H1 (cell line): ENCODE data around the gene NUMB. TPM values are rescaled to one million over a fixed set of nuclear protein-coding genes. Genes with fewer than 3 reads are reported as not detected.

Experiments used
- CTCF ChIA-PET: fragments of 300-600 bp; sonication (Branson Sonifier 250); formaldehyde crosslinking; loops from one replicate; lab custom pipeline; 2021; ENCODE audit not compliant: partially characterized antibody; lab: Charles Lee
- POLR2A ChIA-PET: fragments of 300-600 bp; sonication (Branson Sonifier 250); formaldehyde crosslinking; loops from one replicate; lab custom pipeline; 2021; ENCODE audit warnings: inconsistent platforms; ENCODE audit not compliant: partially characterized antibody; lab: Charles Lee
- DNase-seq, 2 experiments: peaks; one replicate each; pipeline versions ENCODE4 v3.0.0 to v3.0.0-alpha.2; 2010 to 2022; ENCODE audit warnings: low spot score in 2 of 2, low read depth in 1 of 2, mixed read lengths in 1 of 2
- FAIRE-seq: peaks from 2 replicates; lab custom pipeline; 2011; peaks lifted over from hg19 to GRCh38; lab: Jason Lieb, UNC
- H2AFZ ChIP-seq: 2 replicates; pipeline ENCODE4 v1.8.1; 2012; ENCODE audit warnings: low read length, inconsistent platforms
- H2AK5ac ChIP-seq: 2 replicates; pipeline ENCODE4 v1.6.1; 2013; ENCODE audit warnings: low read depth, low read length
- H2BK120ac ChIP-seq: replicated peaks from 2 replicates; pipeline ENCODE3; 2013; ENCODE audit warnings: low read depth, low read length, inconsistent platforms
- H2BK12ac ChIP-seq: 2 replicates; pipeline ENCODE4 v1.6.1; 2013; ENCODE audit warnings: low read depth, low read length
- H2BK15ac ChIP-seq: 2 replicates; pipeline ENCODE4 v1.6.1; 2013; ENCODE audit warnings: low read length
- H2BK20ac ChIP-seq: 2 replicates; pipeline ENCODE4 v1.6.1; 2013; ENCODE audit warnings: low read length
- H2BK5ac ChIP-seq: 2 replicates; pipeline ENCODE4 v1.6.1; 2013; ENCODE audit warnings: low read depth, low read length
- H3K14ac ChIP-seq: 2 replicates; pipeline ENCODE4 v1.6.1; 2013; ENCODE audit warnings: inconsistent platforms; ENCODE audit not compliant: insufficient read length
- H3K18ac ChIP-seq: 2 replicates; pipeline ENCODE4 v1.6.1; 2013; ENCODE audit warnings: low read length; ENCODE audit errors: extremely low read depth
- H3K23ac ChIP-seq: 2 replicates; pipeline ENCODE4 v1.6.1; 2013; ENCODE audit warnings: inconsistent platforms; ENCODE audit not compliant: insufficient read length
- H3K23me2 ChIP-seq: 2 replicates; pipeline ENCODE4 v1.6.1; 2013; ENCODE audit warnings: low read depth, low read length
- H3K27ac ChIP-seq: 2 replicates; pipeline ENCODE4 v1.6.1; 2011; ENCODE audit warnings: low read depth, low read length, inconsistent platforms
- H3K27me3 ChIP-seq, 4 experiments: replicated peaks in 1 of 4; 1 replicate in 1 of 4; 2 replicates in 3 of 4; pipeline versions ENCODE4 v1.6.1 to v1.8.1; 2011 to 2013; ENCODE audit warnings: low read length in 3 of 4, mild to moderate bottlenecking in 3 of 4, inconsistent platforms in 2 of 4, mixed read lengths in 2 of 4, moderate library complexity in 1 of 4; ENCODE audit not compliant: control insufficient read depth in 3 of 4, insufficient read depth in 3 of 4; ENCODE audit errors: extremely low read depth in 1 of 4
- H3K36me3 ChIP-seq, 4 experiments: 2 replicates each; pipeline versions ENCODE4 v1.6.1 to v1.8.1; 2011 to 2013; ENCODE audit warnings: mild to moderate bottlenecking in 4 of 4, low read length in 3 of 4, moderate library complexity in 2 of 4, control low read depth in 1 of 4, inconsistent platforms in 1 of 4; ENCODE audit not compliant: insufficient read depth in 4 of 4, control insufficient read depth in 2 of 4
- H3K4ac ChIP-seq: replicated peaks from 2 replicates; pipeline ENCODE3; 2013; ENCODE audit warnings: low read length, low read depth, mixed read lengths, inconsistent platforms; ENCODE audit not compliant: insufficient read length
- H3K4me1 ChIP-seq, 4 experiments: replicated peaks in 1 of 4; 1 replicate in 1 of 4; 2 replicates in 3 of 4; pipeline versions ENCODE4 v1.6.1 to v1.8.1; 2011 to 2013; ENCODE audit warnings: low read length in 3 of 4, inconsistent platforms in 2 of 4, mixed read lengths in 1 of 4; ENCODE audit not compliant: insufficient read depth in 4 of 4, control insufficient read depth in 3 of 4
- H3K4me2 ChIP-seq, 2 experiments: 2 replicates each; pipeline versions ENCODE4 v1.6.1 to v1.8.1; 2011 to 2013; ENCODE audit warnings: low read depth in 2 of 2, low read length in 2 of 2, control low read depth in 1 of 2, inconsistent platforms in 1 of 2, mild to moderate bottlenecking in 1 of 2; ENCODE audit not compliant: insufficient read depth in 1 of 2
- H3K4me3 ChIP-seq, 4 experiments: fragments of 200-600, 300-600 bp in 1 of 4; sonication (generic), shearing (Covaris generic), sonication (Bioruptor Twin) in 1 of 4; 2 replicates each; pipeline versions ENCODE4 v1.5.1 to v1.8.1; 2011 to 2016; ENCODE audit warnings: low read length in 4 of 4, low read depth in 3 of 4, control low read depth in 2 of 4, inconsistent platforms in 2 of 4, mild to moderate bottlenecking in 2 of 4, mixed read lengths in 1 of 4, moderate library complexity in 1 of 4; ENCODE audit not compliant: insufficient read depth in 2 of 4; ENCODE audit errors: extremely low read depth in 1 of 4
- H3K56ac ChIP-seq: replicated peaks from 2 replicates; pipeline ENCODE3; 2013; ENCODE audit warnings: low read depth, mild to moderate bottlenecking, mixed read lengths, low read length, inconsistent platforms; ENCODE audit not compliant: insufficient read length
- H3K79me1 ChIP-seq: 2 replicates; pipeline ENCODE4 v1.6.1; 2013; ENCODE audit warnings: low read depth, low read length, control low read depth
- H3K79me2 ChIP-seq, 2 experiments: 2 replicates each; pipeline versions ENCODE4 v1.6.1 to v1.8.1; 2012 to 2013; ENCODE audit warnings: low read length in 2 of 2, mild to moderate bottlenecking in 2 of 2, inconsistent platforms in 1 of 2; ENCODE audit not compliant: insufficient read depth in 2 of 2, control insufficient read depth in 1 of 2
- H3K9ac ChIP-seq, 4 experiments: replicated peaks in 1 of 4; 1 replicate in 1 of 4; 2 replicates in 3 of 4; pipeline versions ENCODE4 v1.6.1 to v1.8.1; 2011 to 2013; ENCODE audit warnings: low read depth in 3 of 4, low read length in 3 of 4, control low read depth in 2 of 4, mild to moderate bottlenecking in 2 of 4, moderate library complexity in 2 of 4, inconsistent platforms in 1 of 4; ENCODE audit errors: extremely low read depth in 1 of 4
- H3K9me3 ChIP-seq, 2 experiments: 2 replicates each; pipeline versions ENCODE4 v1.6.1 to v1.8.1; 2012 to 2013; ENCODE audit warnings: mild to moderate bottlenecking in 2 of 2, moderate library complexity in 2 of 2, control low read depth in 1 of 2, inconsistent platforms in 1 of 2, low read depth in 1 of 2, low read length in 1 of 2, mixed read lengths in 1 of 2; ENCODE audit not compliant: insufficient read depth in 2 of 2
- H4K20me1 ChIP-seq, 2 experiments: replicated peaks in 1 of 2; 2 replicates each; pipeline versions ENCODE3 to v1.8.1; 2011 to 2013; ENCODE audit warnings: inconsistent platforms in 2 of 2, low read length in 2 of 2, mild to moderate bottlenecking in 1 of 2; ENCODE audit not compliant: insufficient read depth in 2 of 2, control insufficient read depth in 1 of 2
- H4K5ac ChIP-seq: 2 replicates; pipeline ENCODE4 v1.6.1; 2013; ENCODE audit warnings: low read length, low read depth, mixed read lengths, inconsistent platforms; ENCODE audit not compliant: insufficient read length
- H4K8ac ChIP-seq: 2 replicates; pipeline ENCODE4 v1.8.0; 2013; ENCODE audit warnings: mild to moderate bottlenecking, moderate library complexity, low read length, inconsistent platforms; ENCODE audit not compliant: insufficient read depth; ENCODE audit errors: extremely low read depth
- H4K91ac ChIP-seq: replicated peaks from 2 replicates; pipeline ENCODE3; 2013; ENCODE audit warnings: low read length, mixed read lengths, inconsistent platforms; ENCODE audit not compliant: insufficient read length
- BACH1 ChIP-seq: IDR thresholded peaks from 2 replicates; pipeline ENCODE4 v1.6.1; 2012; ENCODE audit warnings: low read length, improper control_type of control experiment
- CBX5 ChIP-seq: fragments of 300-800, 300-1000 bp; sonication (generic); IDR thresholded peaks from 2 replicates; pipeline ENCODE4 v1.7.1; 2016; ENCODE audit warnings: antibody characterized with exemption, low read length, low read depth
- HDAC2 ChIP-seq, 2 experiments: fragments of 300-600 bp in 1 of 2; sonication (generic) in 1 of 2; IDR thresholded peaks; 2 replicates each; pipeline ENCODE4 v1.6.1; 2011 to 2012; ENCODE audit warnings: low read depth in 2 of 2, low read length in 2 of 2, mild to moderate bottlenecking in 2 of 2, moderate library complexity in 2 of 2, borderline replicate concordance in 1 of 2, inconsistent platforms in 1 of 2
- HDAC6 ChIP-seq: IDR thresholded peaks from one replicate; pipeline ENCODE4 v1.7.1; 2012; ENCODE audit warnings: low read depth, mild to moderate bottlenecking, inconsistent platforms, low read length, moderate library complexity
- JUND ChIP-seq: IDR thresholded peaks from 2 replicates; pipeline ENCODE4 v1.6.1; 2011; ENCODE audit warnings: mild to moderate bottlenecking, improper control_type of control experiment, low read length
- PHF8 ChIP-seq: fragments of 200-600 bp; sonication (generic); conservative IDR thresholded peaks from 2 replicates; pipeline ENCODE4 v1.7.1; 2012; ENCODE audit warnings: low read depth, mild to moderate bottlenecking, inconsistent platforms, low read length, moderate library complexity
- POLR2A ChIP-seq, 2 experiments: IDR thresholded peaks; 1 replicate in 1 of 2; 2 replicates in 1 of 2; pipeline ENCODE4 v1.6.1; 2011; ENCODE audit warnings: low read depth in 2 of 2, low read length in 2 of 2, mild to moderate bottlenecking in 2 of 2; ENCODE audit errors: control extremely low read depth in 1 of 2
- POLR2AphosphoS5 ChIP-seq: IDR thresholded peaks from 2 replicates; pipeline ENCODE4 v1.6.1; 2011; ENCODE audit warnings: low read depth, low read length
- RXRA ChIP-seq: IDR thresholded peaks from 2 replicates; pipeline ENCODE4 v1.6.1; 2011; ENCODE audit warnings: low read depth, mild to moderate bottlenecking, low read length, moderate library complexity; ENCODE audit not compliant: insufficient read depth
- SIN3A ChIP-seq, 2 experiments: IDR thresholded peaks in 1 of 2; conservative IDR thresholded peaks in 1 of 2; 2 replicates each; pipeline ENCODE4 v1.6.1; 2011 to 2012; ENCODE audit warnings: low read length in 2 of 2, improper control_type of control experiment in 1 of 2, low read depth in 1 of 2, mild to moderate bottlenecking in 1 of 2
- USF2 ChIP-seq: IDR thresholded peaks from 2 replicates; pipeline ENCODE4 v1.6.1; 2011; ENCODE audit warnings: low read length, improper control_type of control experiment
- WGBS, 2 experiments: shearing (Covaris generic) in 1 of 2; methylation state at CpG; one replicate each; pipeline versions ENCODE4 v1.1.6 to v1.1.7; 2013 to 2015; ENCODE audit warnings: low lambda C conversion rate in 2 of 2, mixed read lengths in 2 of 2, inconsistent platforms in 1 of 2, low coverage in 1 of 2, missing lambda C conversion rate in 1 of 2; ENCODE audit not compliant: insufficient replicate concordance in 2 of 2, insufficient coverage in 1 of 2, insufficient read length in 1 of 2; ENCODE audit errors: extremely low coverage in 1 of 2, missing lambda C conversion rate in 1 of 2; 5-methylcytosine and 5-hydroxymethylcytosine counted together
- polyA plus RNA-seq, 7 experiments: library from polyadenylated mRNA; depleted of rRNA in 3 of 7; stranded (reverse) in 5 of 7; unstranded in 2 of 7; fragments of >200 nt in 5 of 7; fragments of 200-250 nt in 2 of 7; gene quantifications; 1 replicate in 5 of 7; 2 replicates in 1 of 7; 4 replicates in 1 of 7; pipeline versions ENCODE4 v1.2.1 to v1.2.3, GENCODE V29; 2011 to 2013; ENCODE audit warnings: missing spikeins in 2 of 7, mixed read lengths in 2 of 7
- total RNA-seq: library from RNA; stranded (reverse); fragmentation: NEBNext Ultra II Directional; extraction: Animal tissue kit (Norgen Biotek cat#: 25700); gene quantifications from 2 replicates; pipeline ENCODE4 v1.2.1, GENCODE V29; 2021

NUMB gene
- total and polyA plus RNA-seq, 2 of the 8 experiments (the other 6 are each of a cell fraction or from before 2014, with no cell fraction given): 54.3 to 78.1 TPM

DNA sequence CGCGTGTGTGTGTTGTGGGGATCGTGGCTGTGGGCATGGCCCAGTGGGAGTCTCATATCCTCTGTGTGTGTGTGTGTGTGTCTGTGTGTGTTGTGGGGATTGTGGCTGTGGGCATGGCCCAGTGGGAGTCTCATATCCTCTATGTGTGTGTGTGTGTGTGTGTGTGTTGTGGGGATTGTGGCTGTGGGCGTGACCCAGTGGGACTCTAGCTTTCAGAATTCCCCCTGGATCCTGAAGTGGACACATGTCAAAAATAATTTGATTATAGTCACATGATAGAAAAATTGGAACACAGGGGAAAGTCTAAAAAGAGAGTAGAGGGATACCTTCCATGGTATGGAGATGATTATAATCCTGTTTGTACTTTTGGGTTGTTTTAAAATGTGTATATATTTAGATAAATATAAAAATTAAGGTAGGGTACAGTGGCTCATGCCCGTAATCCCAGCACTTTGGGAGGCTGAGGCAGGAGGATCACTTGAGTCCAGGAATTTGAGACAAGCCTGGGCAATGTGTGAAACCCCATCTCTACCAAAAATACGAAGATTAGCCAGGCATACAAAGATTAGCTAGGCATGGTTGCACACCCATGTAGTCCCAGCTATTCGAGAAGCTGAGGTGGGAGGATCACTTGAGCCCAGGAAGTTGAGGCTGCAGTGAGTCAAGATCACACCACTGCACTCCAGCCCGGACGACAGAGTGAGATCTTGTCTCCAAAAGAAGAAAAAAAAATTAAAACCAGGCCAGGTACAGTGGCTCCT is 210.1 kb downstream of the NUMB start:
- H4K91ac ChIP-seq: no peak overlapping the region
- H3K23me2 ChIP-seq: no peaks in the 10 kb centered on the region; the same call in 1 of the 2 replicates
- H2BK5ac ChIP-seq: no peak overlapping the region
- H3K4ac ChIP-seq: no peak overlapping the region
- H2AK5ac ChIP-seq: no peak overlapping the region
- no peak overlapping the region for H2BK20ac ChIP-seq
- H2BK15ac ChIP-seq: no peak overlapping the region
- ChIA-PET POLR2A (interaction anchor here (4.4 kb wide), 1 partner anchor 17 kb away, joined by 21 read pairs; no protein-coding TSS in a partner anchor), CTCF (interaction anchor here (0.9 kb wide), 1 partner anchor 15 kb away, joined by 3 read pairs; no protein-coding TSS in a partner anchor)
- no peaks in the 10 kb centered on the region for H4K20me1 ChIP-seq
- DNase-seq (no peak), FAIRE-seq (no peak)
- H4K5ac ChIP-seq: no peak overlapping the region
- H3K79me2 ChIP-seq: peaks cover 0 to 7% of the 10 kb centered on the region in 2 experiments; a peak in 2 of 4 replicates
- no peak overlapping the region for H3K27ac ChIP-seq
- H3K9me3 ChIP-seq: no peaks in the 10 kb centered on the region
- H2BK120ac ChIP-seq: no peak overlapping the region
- no peaks in the 10 kb centered on the region for H3K79me1 ChIP-seq
- H2AFZ ChIP-seq: no peak overlapping the region
- no peak overlapping the region for H2BK12ac ChIP-seq
- H3K4me2 ChIP-seq: no peak overlapping the region
- 91% methylated on average over 7 of the region's 9 CpGs; no CpG with 5 or more reads in 1 of the 2 experiments for WGBS, 2 experiments
- no peak overlapping the region for H3K56ac ChIP-seq
- H3K9ac ChIP-seq: no peak overlapping the region
- H3K4me3 ChIP-seq: no peak overlapping the region
- no peak overlapping the region for H3K23ac ChIP-seq
- H3K14ac ChIP-seq: no peak overlapping the region
- peaks cover 0 to 2% (median 0%) of the 10 kb centered on the region in 4 experiments; a peak in 3 of 7 replicates for H3K4me1 ChIP-seq
- H3K36me3 ChIP-seq: peaks cover 0 to 7% (median 1%) of the 10 kb centered on the region in 4 experiments; a peak in 3 of 8 replicates
- H3K27me3 ChIP-seq: no peaks in the 10 kb centered on the region
- H3K18ac ChIP-seq: no peak overlapping the region
- no peak overlapping the region for H4K8ac ChIP-seq
- TF ChIP-seq HDAC2 (IDR thresholded peaks at IDR 0.05; ENCODE audit: borderline replicate concordance in 1 of 2, low read depth in 2 of 2, low read length in 2 of 2) (no peak), SIN3A (conservative IDR thresholded peaks at IDR 0.05 in 1 of 2, IDR thresholded peaks at IDR 0.05 in 1 of 2; ENCODE audit: low read depth in 1 of 2, low read length in 2 of 2) (no peak), CBX5 (no peak), POLR2A (IDR thresholded peaks at IDR 0.05; ENCODE audit: control extremely low read depth in 1 of 2, low read depth in 2 of 2, low read length in 2 of 2) (no peak), POLR2AphosphoS5 (no peak), RXRA (no peak), JUND (no peak), PHF8 (no peak), BACH1 (no peak), USF2 (no peak), HDAC6 (no peak)
